DOHH2 (cell line): ENCODE results near the gene TBX4.
"Not testable (repeated sequence)": the region's sequence is repeated elsewhere in the genome, so short reads cannot be mapped to it uniquely, and the experiment has no call there.

Experiments used
- H3F3A ChIP-seq: fragments of 200-600 bp; sonication (generic), shearing (Covaris generic); 2 replicates; pipeline ENCODE4 v1.6.0; 2016; ENCODE audit warnings: antibody characterized with exemption, mild to moderate bottlenecking; ENCODE audit not compliant: control insufficient read depth, insufficient read depth
- H3K27ac ChIP-seq: fragments of 200-600 bp; sonication (generic); 2 replicates; pipeline ENCODE4 v1.5.1; 2014; ENCODE audit warnings: low read depth, mild to moderate bottlenecking, low read length, moderate library complexity
- H3K27me3 ChIP-seq: fragments of 200-600 bp; sonication (generic); 2 replicates; pipeline ENCODE4 v1.6.1; 2014; ENCODE audit warnings: mild to moderate bottlenecking, low read length, mixed read lengths; ENCODE audit not compliant: control insufficient read depth
- H3K36me3 ChIP-seq: fragments of 200-600 bp; sonication (generic); 2 replicates; pipeline ENCODE4 v1.6.1; 2014; ENCODE audit warnings: mild to moderate bottlenecking, low read length, moderate library complexity, mixed read lengths; ENCODE audit not compliant: control insufficient read depth
- H3K4me1 ChIP-seq: fragments of 200-600 bp; sonication (generic); 2 replicates; pipeline ENCODE4 v1.6.1; 2014; ENCODE audit warnings: mild to moderate bottlenecking, low read length, mixed read lengths; ENCODE audit not compliant: control insufficient read depth
- H3K4me2 ChIP-seq: fragments of 200-600 bp; sonication (generic); 2 replicates; pipeline ENCODE4 v1.6.0; 2014; ENCODE audit warnings: mild to moderate bottlenecking, low read length, moderate library complexity
- H3K4me3 ChIP-seq: fragments of 200-600 bp; sonication (generic); 2 replicates; pipeline ENCODE4 v1.5.1; 2014; ENCODE audit warnings: mild to moderate bottlenecking, low read length, mixed read lengths
- H3K79me2 ChIP-seq: fragments of 200-600 bp; sonication (generic); 2 replicates; pipeline ENCODE4 v1.6.1; 2014; ENCODE audit warnings: mild to moderate bottlenecking, low read length, mixed read lengths; ENCODE audit not compliant: control insufficient read depth
- H3K9me2 ChIP-seq: fragments of 200-600 bp; sonication (generic); replicated peaks from 2 replicates; pipeline ENCODE4 v1.6.1; 2014; ENCODE audit warnings: mild to moderate bottlenecking, low read length, mixed read lengths; ENCODE audit not compliant: control insufficient read depth
- H3K9me3 ChIP-seq: fragments of 200-600 bp; sonication (generic); 2 replicates; pipeline ENCODE4 v1.6.1; 2014; ENCODE audit warnings: antibody characterized with exemption, low read length, mixed read lengths; ENCODE audit not compliant: control insufficient read depth, insufficient read depth
- H4K20me1 ChIP-seq: fragments of 200-600 bp; sonication (generic); 2 replicates; pipeline ENCODE4 v1.6.0; 2014; ENCODE audit warnings: low read depth, mild to moderate bottlenecking, antibody characterized with exemption, low read length, moderate library complexity; ENCODE audit not compliant: control insufficient read depth, insufficient read depth
- CTCF ChIP-seq: fragments of 200-600 bp; sonication (generic); IDR thresholded peaks from one replicate; pipeline ENCODE4 v1.5.1; 2014; ENCODE audit warnings: antibody characterized with exemption, mild to moderate bottlenecking, low read depth, low read length; ENCODE audit not compliant: poor library complexity, severe bottlenecking
- EZH2phosphoT487 ChIP-seq: fragments of 200-600 bp; sonication (generic); IDR thresholded peaks from 2 replicates; pipeline ENCODE4 v1.6.1; 2017; ENCODE audit warnings: borderline replicate concordance, mild to moderate bottlenecking, antibody characterized with exemption, low read length, moderate library complexity, mixed read lengths

The TBX4 gene

GRCh38 chr17:61426482-61427304 is 25.5 kb upstream of the TBX4 start:
- H4K20me1 ChIP-seq: no peaks in the 10 kb centered on the region
- H3K4me1 ChIP-seq: no peaks in the 10 kb centered on the region
- no peaks in the 10 kb centered on the region for H3F3A ChIP-seq
- TF ChIP-seq CTCF (no peak), EZH2phosphoT487 (no peak)
- no peaks in the 10 kb centered on the region for H3K79me2 ChIP-seq
- H3K27ac ChIP-seq: no peak overlapping the region
- H3K36me3 ChIP-seq: no peaks in the 10 kb centered on the region
- no peak overlapping the region for H3K4me3 ChIP-seq
- H3K9me2 ChIP-seq: no peaks in the 10 kb centered on the region
- H3K27me3 ChIP-seq: peaks cover 18% of the 10 kb centered on the region
- H3K9me3 ChIP-seq: no peaks in the 10 kb centered on the region
- no peak overlapping the region for H3K4me2 ChIP-seq

GRCh38 chr17:61427567-61427966 is 24.7 kb upstream of the TBX4 start:
- H3K4me2 ChIP-seq: no peak overlapping the region
- H3K4me1 ChIP-seq: no peaks in the 10 kb centered on the region
- TF ChIP-seq CTCF (no peak), EZH2phosphoT487 (no peak)
- H4K20me1 ChIP-seq: no peaks in the 10 kb centered on the region
- no peaks in the 10 kb centered on the region for H3K9me2 ChIP-seq
- H3K27ac ChIP-seq: no peak overlapping the region
- H3F3A ChIP-seq: no peaks in the 10 kb centered on the region
- H3K4me3 ChIP-seq: no peak overlapping the region
- H3K27me3 ChIP-seq: peaks cover 13% of the 10 kb centered on the region
- no peaks in the 10 kb centered on the region for H3K79me2 ChIP-seq
- no peaks in the 10 kb centered on the region for H3K36me3 ChIP-seq
- no peaks in the 10 kb centered on the region for H3K9me3 ChIP-seq

GRCh38 chr17:61429274-61429673 is 22.9 kb upstream of the TBX4 start:
- H3F3A ChIP-seq: no peaks in the 10 kb centered on the region
- H3K27ac ChIP-seq: no peak overlapping the region
- no peaks in the 10 kb centered on the region for H3K9me3 ChIP-seq

GRCh38 chr17:61429831-61430230 is 22.4 kb upstream of the TBX4 start:
- not testable (repeated sequence) for H3F3A ChIP-seq

More at GRCh38 chr17:61429274-61429673, 22.9 kb upstream of the TBX4 start:
- Histone ChIP-seq H3K4me1 (no peaks in the 10 kb centered on the region), H4K20me1 (no peaks in the 10 kb centered on the region), H3K9me2 (no peaks in the 10 kb centered on the region), H3K4me2 (no peak overlapping the region), H3K4me3 (no peak overlapping the region), H3K36me3 (no peaks in the 10 kb centered on the region), H3K27me3 (peaks cover 9% of the 10 kb centered on the region), H3K79me2 (no peaks in the 10 kb centered on the region)
- TF ChIP-seq EZH2phosphoT487 (no peak), CTCF (no peak)

More at GRCh38 chr17:61429831-61430230, 22.4 kb upstream of the TBX4 start:
- H3K9me2 ChIP-seq, H4K20me1 ChIP-seq, H3K27ac ChIP-seq, H3K4me1 ChIP-seq, H3K4me2 ChIP-seq, H3K36me3 ChIP-seq, H3K79me2 ChIP-seq, H3K27me3 ChIP-seq, H3K4me3 ChIP-seq, H3K9me3 ChIP-seq: not testable (repeated sequence)
